ENCODE data around the gene MED25. TPM values are rescaled to one million over a fixed set of nuclear protein-coding genes. Genes with fewer than 3 reads are reported as not detected.

The MED25 gene
- total and polyA plus RNA-seq, 9 of the 15 experiments (the other 6 are each of a cell fraction or from before 2014, with no cell fraction given): 4.1 to 93.9 (median 19.3) TPM

DNA sequence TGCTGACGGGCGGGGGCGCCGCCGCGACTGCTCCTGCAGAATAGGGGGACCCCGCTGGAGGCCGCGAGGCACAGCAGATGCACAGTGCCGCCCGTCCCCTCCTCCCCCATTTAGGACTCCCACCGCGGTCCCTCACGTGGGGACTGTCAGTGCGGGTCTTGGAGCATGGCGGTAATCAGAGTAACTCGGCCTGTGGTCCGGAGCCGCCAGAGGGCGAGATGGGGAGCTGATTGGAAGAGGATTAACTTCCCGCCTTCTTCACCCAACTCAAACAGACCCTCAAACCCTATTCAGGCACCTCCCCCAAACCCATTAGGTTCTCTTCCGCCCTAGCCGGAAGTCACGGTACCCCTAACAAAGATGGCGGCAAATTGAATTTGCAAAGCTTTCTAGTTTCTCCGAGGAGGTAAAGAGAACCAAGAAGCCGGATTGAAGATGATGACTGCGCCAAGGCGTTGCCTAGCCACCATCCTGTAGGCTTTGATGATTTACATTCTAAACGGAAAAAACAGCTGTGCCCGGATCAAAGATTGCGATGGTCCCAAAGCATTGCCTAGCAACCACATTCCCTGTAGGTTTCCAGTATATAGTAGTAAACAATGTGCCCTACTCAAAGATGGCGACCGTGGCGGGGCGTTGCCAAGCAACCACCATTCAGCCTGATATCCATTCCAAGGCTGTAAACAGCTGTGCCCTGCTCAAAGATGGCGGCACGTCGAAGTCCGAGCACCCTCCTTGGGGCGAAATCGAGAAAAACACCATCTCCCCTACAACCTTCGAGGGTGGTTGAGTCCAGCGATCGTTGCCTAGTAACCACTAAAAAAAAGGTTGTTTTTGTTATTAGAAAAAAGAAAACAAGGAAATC is 4.9 kb upstream of the MED25 start, which contains the start of gene FUZ:
Gene FUZ (minus strand): TSS at position 296 of the 865 bp plus-strand sequence. CDS start 186 bp downstream, at position 110.
- H3K79me2 ChIP-seq (ENCODE audit: control insufficient read depth, insufficient read depth, low read length): peaks cover 2% of the 10 kb centered on the region
- H2AFZ ChIP-seq (ENCODE audit: low read depth, low read length): peak within 1 kb of the TSS; percentile 87
- 24% methylated on average over 42 of the region's 45 CpGs for WGBS (ENCODE audit: insufficient coverage, low coverage, missing lambda C conversion rate)
- peak; percentile 83 for ATAC-seq
- in situ Hi-C loops (cut with MboI): no loop called here
- intact Hi-C loops (cut with micrococcal nuclease): no loop called here
- H3K27ac ChIP-seq (ENCODE audit: extremely low read depth, low read depth, low read length): peak within 1 kb of the TSS; percentile 68
- H4K20me1 ChIP-seq (replicated peaks; ENCODE audit: control insufficient read depth, insufficient read depth, low read length): no peaks in the 10 kb centered on the region
- H3K36me3 ChIP-seq (ENCODE audit: control insufficient read depth, insufficient read depth, low read length): peaks cover under 1% of the 10 kb centered on the region; the same call in 1 of the 3 replicates
- peak within 1 kb of the TSS; percentile 47 to 89 for H3K9ac ChIP-seq (ENCODE audit: insufficient read depth in 1 of 2, low read depth in 2 of 2, low read length in 2 of 2)
- H3K4me2 ChIP-seq (ENCODE audit: insufficient read depth, low read length): peak within 1 kb of the TSS; percentile 75
- no peaks in the 10 kb centered on the region for H3K27me3 ChIP-seq (ENCODE audit: control insufficient read depth in 2 of 2, insufficient read depth in 2 of 2, low read length in 2 of 2)
- BruUV-seq (replicated peaks): no TSS peak
- POLR2A ChIA-PET: interaction anchor here (0.9 to 1.2 kb wide), 5 partner anchors 12 to 137 kb away, joined by 4 to 6 read pairs (median 5); no protein-coding TSS in a partner anchor
- H3K4me3 ChIP-seq: peak within 1 kb of the TSS; percentile 43
- peak; percentile 89 to 97 (median 92) for DNase-seq (ENCODE audit: extremely low read depth in 1 of 4, low spot score in 3 of 4)
- no peaks in the 10 kb centered on the region for H3K9me1 ChIP-seq (ENCODE audit: control insufficient read depth, insufficient read depth, low read length)
- CTCF ChIA-PET (ENCODE audit: low intra/inter-chr PET ratio): no interaction called here
- peaks cover 11 to 39% of the 10 kb centered on the region in 2 experiments for H3K4me1 ChIP-seq (replicated peaks in 1 of 2; ENCODE audit: control insufficient read depth in 2 of 2, insufficient read depth in 2 of 2, low read length in 2 of 2)
- peak; percentile 99 for FAIRE-seq
- H3K9me3 ChIP-seq (replicated peaks; ENCODE audit: control insufficient read depth, insufficient read depth, low read depth, low read length): no peaks in the 10 kb centered on the region
- TF ChIP-seq TSC22D4 (tag; IDR thresholded peaks at IDR 0.05) (no peak), HNRNPUL1 (IDR thresholded peaks at IDR 0.05; ENCODE audit: low read length) (no peak), BMI1 (IDR thresholded peaks at IDR 0.05; ENCODE audit: low read length) (peak; percentile 89), NR2C1 (IDR thresholded peaks at IDR 0.05) (peak; percentile 84), NR2C1 (tag; IDR thresholded peaks at IDR 0.05) (peak; percentile 86), RBFOX2 (IDR thresholded peaks at IDR 0.05; ENCODE audit: low read depth, low read length) (peak; percentile 65), TRIM28 (IDR thresholded peaks at IDR 0.05) (no peak), RBM25 (IDR thresholded peaks at IDR 0.05; ENCODE audit: low read depth, low read length, severe bottlenecking) (no peak), ZNF766 (CRISPR knock-in tag; conservative IDR thresholded peaks at IDR 0.05) (peak; percentile 91), SP1 (CRISPR knock-in tag; IDR thresholded peaks at IDR 0.05) (0 out of 2 replicates have a peak, but pooled peaks have one; percentile 63), PHF8 (IDR thresholded peaks at IDR 0.05; ENCODE audit: borderline replicate concordance, low read length) (peak; percentile 49; the same call in 1 of the 2 replicates), RAD51 (IDR thresholded peaks at IDR 0.05; ENCODE audit: borderline replicate concordance, low read depth) (no peak), ZNF384 (IDR thresholded peaks at IDR 0.05; ENCODE audit: low read depth, low read length) (peak; percentile 94)
- TF ChIP-seq, protein P1, sequence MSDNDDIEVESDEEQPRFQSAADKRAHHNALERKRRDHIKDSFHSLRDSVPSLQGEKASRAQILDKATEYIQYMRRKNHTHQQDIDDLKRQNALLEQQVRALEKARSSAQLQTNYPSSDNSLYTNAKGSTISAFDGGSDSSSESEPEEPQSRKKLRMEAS (CRISPR knock-in tag; IDR thresholded peaks at IDR 0.05): peak; percentile 9; the same call in 1 of the 2 replicates
- TF ChIP-seq, protein P2, sequence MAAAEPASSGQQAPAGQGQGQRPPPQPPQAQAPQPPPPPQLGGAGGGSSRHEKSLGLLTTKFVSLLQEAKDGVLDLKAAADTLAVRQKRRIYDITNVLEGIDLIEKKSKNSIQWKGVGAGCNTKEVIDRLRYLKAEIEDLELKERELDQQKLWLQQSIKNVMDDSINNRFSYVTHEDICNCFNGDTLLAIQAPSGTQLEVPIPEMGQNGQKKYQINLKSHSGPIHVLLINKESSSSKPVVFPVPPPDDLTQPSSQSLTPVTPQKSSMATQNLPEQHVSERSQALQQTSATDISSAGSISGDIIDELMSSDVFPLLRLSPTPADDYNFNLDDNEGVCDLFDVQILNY (CRISPR knock-in tag; IDR thresholded peaks at IDR 0.05): no peak
- TF ChIP-seq, protein P3, sequence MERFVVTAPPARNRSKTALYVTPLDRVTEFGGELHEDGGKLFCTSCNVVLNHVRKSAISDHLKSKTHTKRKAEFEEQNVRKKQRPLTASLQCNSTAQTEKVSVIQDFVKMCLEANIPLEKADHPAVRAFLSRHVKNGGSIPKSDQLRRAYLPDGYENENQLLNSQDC (CRISPR knock-in tag; IDR thresholded peaks at IDR 0.05): no peak
- TF ChIP-seq, protein P4, sequence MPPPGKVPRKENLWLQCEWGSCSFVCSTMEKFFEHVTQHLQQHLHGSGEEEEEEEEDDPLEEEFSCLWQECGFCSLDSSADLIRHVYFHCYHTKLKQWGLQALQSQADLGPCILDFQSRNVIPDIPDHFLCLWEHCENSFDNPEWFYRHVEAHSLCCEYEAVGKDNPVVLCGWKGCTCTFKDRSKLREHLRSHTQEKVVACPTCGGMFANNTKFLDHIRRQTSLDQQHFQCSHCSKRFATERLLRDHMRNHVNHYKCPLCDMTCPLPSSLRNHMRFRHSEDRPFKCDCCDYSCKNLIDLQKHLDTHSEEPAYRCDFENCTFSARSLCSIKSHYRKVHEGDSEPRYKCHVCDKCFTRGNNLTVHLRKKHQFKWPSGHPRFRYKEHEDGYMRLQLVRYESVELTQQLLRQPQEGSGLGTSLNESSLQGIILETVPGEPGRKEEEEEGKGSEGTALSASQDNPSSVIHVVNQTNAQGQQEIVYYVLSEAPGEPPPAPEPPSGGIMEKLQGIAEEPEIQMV (tag; conservative IDR thresholded peaks at IDR 0.05; ENCODE audit: low read depth): no peak

Measured in K562 (cell line).